NCI-H187 (cell line): ENCODE data around the gene STC2.

Experiments used
- DNase-seq, 2 experiments: peaks; one replicate each; lab custom pipeline; 2025; lab: John Stamatoyannopoulos, UW

The STC2 gene

DNA sequence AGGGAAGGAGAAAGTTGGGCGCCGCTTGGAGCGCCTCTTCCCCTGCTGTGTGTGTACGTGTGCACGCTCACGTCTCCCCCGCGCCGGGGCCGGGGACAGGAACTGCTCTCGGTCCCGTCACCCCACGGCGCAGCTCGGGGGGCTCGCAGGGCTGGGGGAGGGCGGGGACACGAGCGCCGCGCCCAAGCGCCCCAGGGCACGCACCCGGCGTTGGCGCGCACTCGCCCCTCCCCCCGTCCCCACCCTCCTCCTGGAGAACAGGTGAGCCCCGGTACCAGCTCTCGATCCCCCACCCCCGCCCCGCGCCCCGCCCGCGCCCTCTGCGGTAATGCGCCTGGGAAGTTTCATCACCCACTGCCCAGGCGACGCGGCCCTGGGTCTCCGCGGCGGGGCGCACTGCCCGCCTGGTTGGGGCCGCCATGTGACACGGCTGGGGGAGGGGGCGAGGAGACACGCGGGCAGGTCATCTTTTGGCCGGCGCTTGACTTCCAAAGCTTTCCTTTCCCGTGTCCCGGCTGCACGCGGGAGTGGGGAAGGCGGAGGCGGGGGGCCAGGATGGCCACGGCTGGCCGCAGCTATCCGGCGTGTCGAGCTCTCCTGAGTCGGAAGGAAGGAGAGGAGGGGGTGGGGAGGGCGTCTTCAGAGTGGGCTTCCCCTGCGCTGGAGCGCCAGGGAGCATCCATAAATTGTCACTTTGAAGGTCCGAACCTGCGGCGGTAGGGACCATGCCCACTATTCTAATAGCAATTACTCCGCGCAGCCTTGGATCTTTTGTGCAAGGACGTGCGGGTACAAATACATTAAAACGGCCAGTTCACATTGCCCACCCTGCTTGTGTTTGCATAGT, 1.5 kb upstream of the STC2 start:
- no peak for DNase-seq

DNA sequence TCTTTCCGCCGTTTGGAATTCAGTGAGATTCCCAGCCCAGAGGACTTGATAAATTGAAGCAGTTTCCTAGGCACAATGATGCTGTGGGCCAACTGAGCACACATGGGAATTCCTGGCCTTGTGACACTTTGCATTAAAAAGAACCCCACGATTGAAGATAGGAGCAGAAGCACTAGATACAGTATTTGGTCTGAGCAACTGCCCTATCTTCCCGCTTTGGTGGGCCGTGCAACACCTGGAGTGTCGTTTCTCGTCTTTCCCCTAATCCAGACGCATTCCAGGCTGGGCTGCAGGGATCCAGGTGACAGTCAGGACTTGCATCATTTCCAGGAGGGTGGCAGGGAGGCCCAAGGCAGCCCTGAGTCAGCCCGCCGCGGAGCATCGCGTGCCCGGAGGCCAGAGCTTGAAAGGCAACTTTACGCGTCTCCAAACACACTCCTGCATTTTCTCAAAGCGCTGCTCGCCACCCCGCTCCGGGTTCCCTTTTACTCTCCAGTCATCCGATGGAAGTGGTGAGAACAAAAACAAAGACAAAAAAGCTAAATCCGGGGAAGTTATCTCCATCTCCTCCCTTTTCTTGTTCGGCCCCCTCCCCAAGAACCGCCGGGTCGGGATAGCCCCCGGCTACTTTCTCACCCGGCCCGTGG, 753 bp upstream of the STC2 start:
- no peak for DNase-seq

DNA sequence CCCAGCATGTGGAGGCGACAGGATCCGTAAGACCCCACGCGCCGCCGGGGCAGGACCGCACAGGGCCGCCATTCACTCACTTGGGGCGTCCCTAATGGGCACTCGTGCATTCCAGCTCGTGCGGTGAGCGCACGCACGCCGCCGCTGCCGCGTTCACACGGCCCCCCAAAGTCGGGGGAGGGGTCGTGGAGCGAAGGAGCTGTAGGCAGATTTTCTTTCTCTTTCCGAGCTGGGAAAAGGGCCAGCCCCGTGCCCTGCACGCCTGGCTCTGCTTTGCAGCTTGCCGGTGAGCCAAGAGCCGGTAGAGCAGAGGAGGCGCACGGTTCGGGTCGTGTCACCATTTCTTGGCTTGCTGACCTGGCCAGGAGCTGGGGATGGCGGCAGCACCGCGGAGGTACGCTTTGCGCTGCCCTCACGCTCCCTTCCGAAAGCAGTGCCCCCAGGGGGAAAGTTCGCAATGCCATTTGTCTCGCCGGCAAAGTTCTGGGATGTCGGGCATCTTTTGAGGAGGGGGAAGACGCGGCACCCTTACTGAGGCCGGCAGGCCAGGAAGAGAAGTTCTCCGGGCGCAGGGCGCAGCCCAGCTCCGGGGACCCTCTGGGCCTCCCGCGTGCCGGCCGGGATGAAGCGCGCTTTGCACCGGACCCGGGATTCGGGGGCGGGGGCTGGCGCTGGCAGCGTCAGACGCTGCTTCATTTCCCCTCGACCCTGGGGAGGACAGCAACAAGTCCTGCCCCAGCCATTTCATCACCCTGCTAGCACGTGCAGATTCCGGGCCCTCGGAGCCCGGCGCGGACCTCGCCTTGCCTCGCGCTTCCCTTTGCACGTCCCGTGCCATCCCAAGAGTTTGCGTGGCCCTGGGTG, 898 bp downstream of the STC2 start:
- no peak for DNase-seq

DNA sequence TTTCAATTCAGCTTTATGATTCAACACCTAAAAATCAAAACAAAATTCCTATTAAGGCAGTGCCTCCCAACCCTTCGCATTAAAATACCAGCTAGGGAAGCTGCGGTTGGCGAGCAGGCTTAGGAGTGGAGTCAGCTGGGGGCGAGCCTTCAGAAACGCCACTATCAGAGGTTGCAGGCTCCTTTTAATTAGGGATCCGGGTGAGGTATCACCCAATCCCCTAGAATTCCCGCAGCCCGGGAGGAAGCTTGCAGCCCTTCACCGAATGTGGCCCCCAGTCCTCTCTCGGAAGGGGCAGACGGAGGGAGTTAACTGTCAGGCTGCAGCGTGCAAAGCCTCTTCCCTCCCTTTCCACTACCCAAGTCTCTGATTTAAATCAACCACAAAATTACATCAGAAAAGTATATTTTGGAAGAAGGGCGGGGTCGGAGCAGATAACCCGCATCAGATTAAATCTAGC, 1.7 kb downstream of the STC2 start:
- no peak for DNase-seq

DNA sequence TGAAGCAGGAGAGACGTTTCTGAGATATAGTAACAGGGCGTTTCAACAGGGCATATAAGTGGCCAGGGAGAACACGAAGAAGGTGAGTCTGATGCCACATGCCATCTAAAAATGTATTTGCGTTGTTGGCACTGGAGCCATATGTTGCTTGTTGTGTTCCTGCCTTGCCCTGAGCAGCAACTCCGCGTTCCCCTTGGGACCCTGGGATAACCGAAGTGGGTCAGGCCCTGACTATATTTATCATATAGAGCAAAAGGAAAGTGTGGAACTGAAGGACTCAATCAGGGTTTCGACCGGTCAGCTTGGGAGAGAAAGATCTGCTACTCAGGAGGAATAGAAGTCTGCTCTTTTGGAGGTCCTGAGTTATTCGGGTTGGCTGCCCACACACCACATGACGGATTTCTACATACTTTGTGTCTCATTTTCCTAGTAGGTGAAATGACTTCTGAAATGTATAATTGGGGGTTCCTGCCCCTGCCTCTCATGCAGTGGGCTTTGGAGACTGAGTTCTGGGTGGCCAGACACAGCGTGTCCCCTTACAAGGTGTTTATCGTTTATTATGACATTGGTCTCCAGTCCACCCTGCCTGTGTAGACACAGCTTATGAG, 3.0 kb downstream of the STC2 start:
- no peak for DNase-seq

DNA sequence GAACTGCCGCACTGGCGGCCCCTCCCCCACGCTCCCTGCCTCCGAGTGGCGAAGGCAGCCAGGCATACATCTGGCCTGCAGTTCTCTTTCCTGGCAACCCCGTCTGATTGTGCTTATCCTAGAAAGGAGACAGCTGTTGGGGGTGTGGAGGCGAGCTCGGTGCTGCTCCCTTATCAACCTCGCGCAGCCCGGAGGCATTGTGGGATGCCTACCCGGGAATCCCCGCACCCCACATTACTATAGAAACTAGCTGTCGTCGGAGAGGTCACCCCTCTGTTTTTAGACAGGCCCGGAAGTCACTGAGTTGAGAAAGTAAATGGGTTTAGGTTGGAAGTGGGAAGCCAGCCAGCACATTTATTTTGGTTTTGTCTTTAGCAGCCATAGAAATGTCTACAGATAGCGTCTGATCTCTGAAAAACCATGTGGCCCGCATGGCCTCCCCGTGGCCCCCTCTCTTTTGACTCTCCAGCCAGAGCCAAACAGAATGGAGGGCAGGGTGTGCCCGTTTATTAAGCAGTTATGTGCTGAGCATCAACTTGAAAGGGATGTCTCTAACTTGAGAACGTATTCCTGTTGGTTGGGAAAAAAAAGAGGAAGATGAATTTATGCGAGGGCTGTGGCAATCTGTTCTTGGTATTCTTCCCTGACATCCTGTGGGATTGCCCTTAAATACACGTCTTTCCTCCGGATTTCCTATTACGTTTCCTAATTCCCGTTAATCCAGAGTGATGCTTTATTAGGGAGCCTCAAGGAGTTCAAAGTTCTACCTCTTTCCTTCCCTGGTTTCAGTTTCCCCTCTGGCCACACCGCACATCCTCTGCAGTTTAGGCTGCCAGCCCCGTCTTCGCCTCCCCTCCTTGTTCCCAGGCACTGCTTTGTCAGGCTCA, 3.9 kb downstream of the STC2 start:
- no peak for DNase-seq

DNA sequence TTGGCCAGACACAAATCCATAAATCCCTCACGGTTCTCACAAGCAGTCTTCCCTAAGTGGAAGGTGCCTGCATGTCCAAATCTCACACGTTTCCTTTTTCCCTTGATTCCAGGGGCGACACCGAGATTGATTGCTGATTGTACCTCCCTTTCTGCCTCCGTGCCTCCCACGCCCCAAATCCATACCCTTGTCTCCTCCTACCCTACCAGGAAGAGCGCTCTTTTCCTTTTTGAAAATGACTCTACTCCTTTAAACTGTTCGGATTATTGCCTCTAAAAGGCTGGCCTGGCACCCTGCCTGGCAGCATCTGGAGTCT, 4.5 kb downstream of the STC2 start:
- DNase-seq: no peak

DNA sequence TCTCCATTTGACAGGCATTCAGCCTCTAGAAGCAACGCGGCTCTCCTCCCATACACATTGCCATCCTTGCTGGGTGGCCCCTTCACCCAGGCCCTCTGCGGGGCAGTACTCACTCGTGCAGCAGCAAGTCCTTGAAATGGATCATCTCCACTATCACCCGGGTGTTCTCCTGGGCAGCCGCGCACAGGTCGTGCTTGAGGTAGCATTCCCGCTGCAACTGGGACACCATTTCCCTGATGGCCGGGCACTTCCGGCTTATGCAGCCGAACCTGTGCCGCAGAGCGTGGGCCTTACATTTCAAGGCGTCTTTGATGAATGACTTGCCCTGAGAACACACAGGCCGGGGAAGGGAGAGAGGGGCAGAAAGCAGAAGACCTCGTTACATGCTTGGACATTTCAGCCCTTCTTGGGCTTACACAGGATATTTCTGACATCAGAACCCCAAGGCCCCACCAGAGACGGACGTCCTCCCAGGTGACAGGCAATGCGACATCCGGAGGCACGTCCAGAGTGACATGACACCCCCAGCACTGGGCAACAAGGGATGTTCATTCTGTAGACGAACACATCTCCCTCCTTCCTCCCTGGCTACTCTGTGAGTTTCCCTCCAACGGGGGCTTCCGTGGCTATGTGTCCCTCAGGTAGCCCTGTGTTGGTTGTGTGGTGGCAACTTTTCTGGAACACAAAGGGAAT, 5.0 kb downstream of the STC2 start:
- no peak for DNase-seq

DNA sequence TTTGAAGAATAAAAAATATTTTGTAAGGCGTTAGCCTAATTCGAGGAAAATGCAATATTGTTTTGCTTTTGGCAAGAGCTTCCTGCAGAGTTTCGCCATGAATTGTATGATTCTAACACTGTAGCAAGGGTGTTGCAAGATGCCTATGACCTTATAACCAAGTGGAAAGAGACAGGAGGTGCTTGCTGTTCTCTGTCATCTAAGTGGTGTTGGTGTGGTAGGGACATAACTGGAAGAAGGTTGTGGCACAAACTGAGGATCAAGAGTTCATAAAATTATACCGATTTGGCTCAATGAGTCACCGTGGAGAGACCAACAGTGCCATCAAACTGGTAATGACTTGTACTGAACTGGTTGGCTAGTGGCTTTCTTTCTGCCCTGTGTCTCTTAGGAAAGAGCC, 6.3 kb downstream of the STC2 start:
- DNase-seq: no peak

DNA sequence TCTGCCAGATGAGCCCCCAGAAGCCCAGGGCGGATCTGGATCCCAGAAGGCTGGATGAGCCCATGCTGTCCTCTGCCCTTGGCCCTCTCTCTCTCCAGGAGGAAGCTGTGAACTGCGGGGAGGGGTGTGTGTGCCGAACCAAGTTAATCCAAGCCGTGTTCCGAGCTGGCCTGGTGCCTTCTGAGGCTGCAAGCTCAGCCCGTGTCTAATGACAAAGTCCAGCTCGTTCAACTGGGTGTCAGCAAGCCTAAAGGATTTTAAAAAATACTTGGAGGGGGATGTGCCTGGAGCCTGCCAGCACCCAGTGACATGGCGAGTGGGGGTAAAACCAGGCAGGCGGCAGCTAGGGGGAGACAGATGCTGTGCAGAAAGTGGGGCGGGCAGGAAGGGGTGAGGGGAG, 8.0 kb downstream of the STC2 start:
- no peak for DNase-seq

DNA sequence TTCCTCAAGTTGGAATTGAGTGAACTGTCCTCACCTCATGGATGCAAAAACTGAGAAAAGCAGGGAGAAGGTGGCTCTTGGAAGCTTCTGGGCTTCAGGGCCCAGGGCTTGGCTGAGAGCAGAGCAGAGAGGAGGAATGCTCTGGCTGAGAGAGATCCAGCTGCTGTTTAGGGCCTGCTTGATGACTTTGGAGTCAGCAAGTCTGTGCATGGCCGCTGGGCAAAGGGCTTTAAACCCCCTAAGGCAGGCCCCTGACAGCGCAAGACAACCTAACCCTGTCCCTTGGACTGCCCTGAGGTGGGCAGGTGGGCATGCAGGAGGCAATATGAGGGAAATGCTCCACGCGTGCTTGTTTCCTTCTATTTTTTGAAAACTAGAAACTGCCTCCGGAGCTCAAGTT, 8.6 kb downstream of the STC2 start:
- DNase-seq: no peak

DNA sequence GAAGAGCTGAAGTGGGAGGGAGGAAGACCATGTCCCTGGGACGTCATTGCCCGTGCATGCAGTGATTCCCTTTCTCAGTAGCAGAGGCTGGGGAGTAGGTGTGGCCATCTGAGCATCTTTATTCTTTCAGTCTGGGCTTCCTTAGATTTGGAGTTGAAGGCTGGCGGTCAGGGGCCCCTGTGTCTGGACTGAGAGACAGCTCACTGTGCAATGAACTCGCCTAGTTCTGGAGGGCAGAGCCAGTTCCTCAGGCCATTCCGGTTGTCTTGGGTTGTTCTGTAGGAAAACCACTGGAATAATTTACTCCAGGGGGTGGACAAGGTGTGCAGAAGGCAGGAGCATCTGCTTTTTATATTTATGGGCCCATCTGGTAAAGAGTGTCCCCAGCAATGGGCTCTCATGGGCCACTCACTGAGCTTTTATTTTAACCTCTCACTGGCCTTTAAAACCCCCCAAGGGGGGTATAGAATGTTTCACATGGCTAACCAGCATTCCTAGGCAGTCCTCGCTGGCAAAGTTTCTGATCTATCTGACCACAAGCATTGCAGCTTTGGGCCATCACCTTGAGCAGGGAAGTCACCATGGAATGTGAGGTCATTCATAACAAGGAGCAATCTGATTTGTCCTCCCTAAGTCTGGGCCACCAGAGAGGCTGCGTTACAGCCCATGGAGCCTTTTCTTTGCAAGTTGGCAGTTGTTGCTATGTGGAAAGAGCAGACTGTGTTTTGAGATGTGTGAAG, 9.2 kb downstream of the STC2 start:
- no peak for DNase-seq

DNA sequence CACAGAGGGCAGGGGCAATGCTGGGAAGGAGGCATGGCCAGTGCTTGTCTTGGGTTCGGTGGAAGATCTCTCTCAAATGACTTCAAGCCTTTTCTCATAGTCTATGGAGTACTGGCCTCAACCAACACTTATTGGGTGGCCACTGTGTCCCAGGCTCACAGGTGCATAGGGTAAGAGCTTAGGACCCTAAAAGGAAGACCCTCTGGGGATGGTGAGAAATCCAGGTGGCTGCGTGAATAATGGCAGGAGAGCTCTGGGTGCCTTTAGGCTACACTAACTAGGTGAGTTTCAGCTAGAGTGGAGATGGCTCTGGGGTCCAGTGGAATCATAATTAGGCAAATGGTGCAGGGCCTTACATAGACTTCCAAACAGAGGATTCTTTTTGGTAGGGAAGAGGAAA, 9.9 kb downstream of the STC2 start:
- DNase-seq: no peak

DNA sequence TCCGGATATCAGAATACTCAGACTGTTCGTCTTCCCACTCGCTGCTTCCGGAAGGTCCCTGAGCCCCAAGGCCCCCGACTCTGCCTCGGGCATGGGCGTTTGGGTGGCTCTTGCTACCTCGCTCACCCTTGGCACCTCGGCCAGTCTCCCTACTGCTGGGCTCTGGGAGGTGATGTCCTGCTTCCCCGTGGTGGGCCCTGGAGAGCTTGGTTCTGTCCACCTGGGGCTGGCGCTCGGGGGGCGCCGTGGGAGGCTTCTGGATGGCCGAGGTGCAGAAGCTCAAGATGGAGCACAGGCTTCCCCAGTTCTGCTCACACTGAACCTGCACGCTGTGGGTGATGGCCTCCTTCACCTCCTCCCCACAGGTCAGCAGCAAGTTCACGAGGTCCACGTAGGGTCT, 10.4 kb downstream of the STC2 start:
- DNase-seq: no peak

DNA sequence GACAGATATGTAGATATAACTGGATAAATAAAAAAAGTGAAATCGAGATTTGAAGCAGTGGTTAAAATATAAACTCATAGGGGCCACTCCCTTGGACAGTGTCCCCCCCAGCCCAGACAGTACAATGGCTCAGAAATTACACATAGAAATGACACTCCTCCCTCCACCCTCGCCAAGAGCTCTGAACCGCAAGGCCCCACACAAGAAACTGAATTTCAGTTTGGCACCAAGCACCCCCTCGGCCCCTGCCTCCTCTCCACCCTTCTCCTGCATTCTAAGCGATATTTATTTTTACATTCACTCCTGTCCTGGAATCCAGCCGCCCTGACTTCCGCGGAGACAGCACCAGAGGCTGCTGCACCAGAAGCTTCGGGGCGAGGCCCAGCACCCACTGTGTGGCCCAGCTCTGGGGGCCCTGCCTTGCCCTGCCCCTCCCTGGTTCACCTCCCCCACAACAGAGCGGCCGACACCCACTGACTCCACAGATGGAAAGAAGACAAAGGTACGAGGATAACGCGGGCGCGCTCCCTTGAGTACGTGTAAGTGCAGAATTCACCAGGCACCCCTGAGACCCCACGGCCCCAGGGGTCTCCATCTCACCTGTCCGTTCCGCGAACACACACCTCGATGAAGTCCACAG, 11.0 kb downstream of the STC2 start:
- no peak for DNase-seq

DNA sequence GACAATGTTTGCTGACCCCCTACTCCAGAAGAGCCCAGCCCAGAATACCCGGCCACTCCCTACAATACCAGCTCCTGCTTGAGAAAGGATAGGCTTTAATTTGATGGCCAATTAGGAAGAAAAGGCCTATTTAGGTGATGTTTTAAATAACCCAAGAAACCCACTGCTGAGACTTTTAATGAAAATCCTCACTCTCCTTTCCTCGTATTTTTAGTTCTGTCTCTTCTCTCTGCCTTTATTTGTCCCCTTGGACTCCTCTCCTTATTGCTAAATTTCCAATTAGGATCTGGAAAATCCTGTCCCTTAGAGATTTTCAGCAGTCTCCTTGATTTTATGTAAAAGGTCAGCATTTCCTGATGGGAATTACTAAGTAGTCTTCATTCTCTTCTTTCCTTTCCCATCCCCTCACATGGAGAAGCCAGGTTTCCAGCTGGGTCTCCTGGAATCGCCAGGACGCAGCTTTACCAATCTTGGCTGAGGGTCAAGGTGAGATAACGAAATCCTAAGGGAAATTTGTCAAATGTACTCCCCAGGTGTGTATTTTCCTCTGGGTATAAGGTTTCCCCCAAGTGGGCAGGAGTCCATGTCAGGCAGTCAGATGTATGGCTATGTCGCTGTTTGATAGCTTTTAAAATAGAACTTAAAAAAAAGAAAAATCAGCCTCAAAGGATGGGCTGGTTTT, 11.7 kb downstream of the STC2 start:
- no peak for DNase-seq

DNA sequence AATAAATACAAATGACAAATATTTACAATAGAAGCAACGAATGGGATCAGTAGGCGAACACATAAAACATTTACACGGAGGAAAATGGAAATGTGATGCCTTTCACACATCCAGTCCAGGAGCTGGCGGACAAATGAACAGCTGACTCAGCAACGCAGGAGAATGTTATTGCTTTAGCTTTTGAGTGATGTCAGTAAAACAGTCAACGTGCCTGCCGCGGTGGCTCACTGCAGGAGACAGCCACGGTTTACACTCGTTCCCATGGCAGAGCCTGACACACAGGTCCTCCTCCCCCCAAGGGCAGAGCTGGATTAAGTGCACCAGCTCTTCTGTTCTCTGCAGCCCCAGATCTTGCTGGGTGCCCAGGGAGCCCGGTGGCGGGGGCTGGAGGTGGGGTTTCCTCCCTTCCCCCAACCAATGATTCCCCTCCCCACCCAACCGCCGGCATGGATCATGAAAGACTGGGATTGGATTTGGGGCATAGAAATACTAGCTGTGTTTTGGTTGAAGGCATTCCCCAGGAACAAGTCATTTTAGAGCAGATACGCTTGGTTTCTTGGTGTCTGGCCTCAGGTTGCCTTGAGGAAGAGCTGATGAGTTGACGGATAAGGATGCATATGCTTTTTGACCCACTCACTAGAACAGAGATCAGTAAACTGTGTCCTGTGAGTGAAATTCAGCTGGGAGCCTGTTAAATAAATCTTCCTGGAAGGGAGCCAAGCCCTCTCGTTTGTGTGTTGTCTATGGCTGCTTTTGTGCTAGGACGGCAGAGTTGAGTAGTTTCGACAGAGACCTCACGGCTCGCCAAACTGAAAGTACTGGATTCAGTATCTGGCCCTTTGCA, 12.5 kb downstream of the STC2 start:
- peak in 1 of 2 experiments; percentile 30 for DNase-seq
